Colon (tissue), 2 donors: ENCODE measurements around the gene ARID1B.

Experiments
- FAIRE-seq: peaks from 2 replicates; lab custom pipeline; 2012; peaks lifted over from hg19 to GRCh38; lab: Jason Lieb, UNC
- donor health status: control.
- donor health status: control.

ARID1B gene

GRCh38 chr6:156776840-156777576, at the start of gene ARID1B:
Gene ARID1B (plus strand): TSS chr6:156777378. CDS start chr6:156777681, 303 bp downstream.
- FAIRE-seq: no peak

- FAIRE-seq: no peak
These were observed 49.3 kb upstream of the ARID1B start for GRCh38 chr6:156727715-156728385.

GRCh38 chr6:156729248-156729647, 47.9 kb upstream of the ARID1B start:
- no peak for FAIRE-seq

GRCh38 chr6:156731396-156731795, 45.8 kb upstream of the ARID1B start:
- no peak for FAIRE-seq

GRCh38 chr6:156735751-156736150, 41.4 kb upstream of the ARID1B start:
- no peak for FAIRE-seq

GRCh38 chr6:156740604-156741003, 36.6 kb upstream of the ARID1B start:
- peak; percentile 61 for FAIRE-seq

GRCh38 chr6:156741287-156742073, 35.7 kb upstream of the ARID1B start:
- FAIRE-seq: no peak

- FAIRE-seq: no peak
These were observed 29.5 kb upstream of the ARID1B start for GRCh38 chr6:156747715-156748114.

- FAIRE-seq: no peak
These were observed 28.7 kb upstream of the ARID1B start for GRCh38 chr6:156748504-156748903.

GRCh38 chr6:156752666-156753301, 24.4 kb upstream of the ARID1B start:
- no peak for FAIRE-seq

- FAIRE-seq: no peak
These were observed 20.3 kb upstream of the ARID1B start for GRCh38 chr6:156756630-156757610.

GRCh38 chr6:156757849-156758248, 19.3 kb upstream of the ARID1B start:
- FAIRE-seq: no peak

GRCh38 chr6:156760377-156760776, 16.8 kb upstream of the ARID1B start:
- no peak for FAIRE-seq

GRCh38 chr6:156762547-156762946, 14.6 kb upstream of the ARID1B start:
- no peak for FAIRE-seq

GRCh38 chr6:156765117-156765516, 12.1 kb upstream of the ARID1B start:
- no peak for FAIRE-seq

GRCh38 chr6:156767603-156768467, 9.3 kb upstream of the ARID1B start:
- no peak for FAIRE-seq

GRCh38 chr6:156771047-156771446, 6.1 kb upstream of the ARID1B start:
- FAIRE-seq: no peak

- FAIRE-seq: no peak
These were observed 5.4 kb upstream of the ARID1B start for GRCh38 chr6:156771761-156772160.

GRCh38 chr6:156773476-156773875, 3.7 kb upstream of the ARID1B start:
- FAIRE-seq: no peak
